Left renal pelvis (tissue), 4 donors: ENCODE measurements around the gene RSRC1. TPM values are rescaled to one million over a fixed set of nuclear protein-coding genes. Genes with fewer than 3 reads are reported as not detected.
"Not testable (repeated sequence)": the region's sequence is repeated elsewhere in the genome, so short reads cannot be mapped to it uniquely, and the experiment has no call there.

ENCODE experiments used
- DNase-seq, 4 donors: peaks; one replicate each; pipeline ENCODE4 v3.0.0-alpha.2; 2013; ENCODE audit warnings: low read depth in 4 of 4, low spot score in 3 of 4
- polyA plus RNA-seq, 4 donors: library from polyadenylated mRNA; unstranded; fragments of 120-200 nt; gene quantifications; one replicate each; pipeline ENCODE4 v1.2.1, GENCODE V29; 2013; ENCODE audit not compliant: insufficient read length in 4 of 4

RSRC1 gene
- polyA plus RNA-seq, 4 donors, result 21.1 to 36.4 (median 32.3) TPM

DNA sequence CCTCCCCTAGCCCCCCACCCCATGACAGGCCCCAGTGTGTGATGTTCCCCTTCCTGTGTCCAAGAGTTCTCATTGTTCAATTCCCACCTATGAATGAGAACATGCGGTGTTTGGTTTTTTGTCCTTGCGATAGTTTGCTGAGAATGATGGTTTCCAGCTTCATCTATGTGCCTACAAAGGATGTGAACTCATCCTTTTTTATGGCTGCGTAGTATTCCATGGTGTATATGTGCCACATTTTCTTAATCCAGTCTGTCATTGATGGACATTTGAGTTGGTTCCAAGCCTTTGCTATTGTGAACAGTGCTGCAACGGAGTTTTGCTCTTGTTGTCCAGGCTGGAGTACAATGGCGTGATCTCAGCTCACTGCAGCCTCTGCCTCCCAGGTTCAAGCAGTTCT is 12.8 kb downstream of the RSRC1 start:
- not testable (repeated sequence) for DNase-seq

DNA sequence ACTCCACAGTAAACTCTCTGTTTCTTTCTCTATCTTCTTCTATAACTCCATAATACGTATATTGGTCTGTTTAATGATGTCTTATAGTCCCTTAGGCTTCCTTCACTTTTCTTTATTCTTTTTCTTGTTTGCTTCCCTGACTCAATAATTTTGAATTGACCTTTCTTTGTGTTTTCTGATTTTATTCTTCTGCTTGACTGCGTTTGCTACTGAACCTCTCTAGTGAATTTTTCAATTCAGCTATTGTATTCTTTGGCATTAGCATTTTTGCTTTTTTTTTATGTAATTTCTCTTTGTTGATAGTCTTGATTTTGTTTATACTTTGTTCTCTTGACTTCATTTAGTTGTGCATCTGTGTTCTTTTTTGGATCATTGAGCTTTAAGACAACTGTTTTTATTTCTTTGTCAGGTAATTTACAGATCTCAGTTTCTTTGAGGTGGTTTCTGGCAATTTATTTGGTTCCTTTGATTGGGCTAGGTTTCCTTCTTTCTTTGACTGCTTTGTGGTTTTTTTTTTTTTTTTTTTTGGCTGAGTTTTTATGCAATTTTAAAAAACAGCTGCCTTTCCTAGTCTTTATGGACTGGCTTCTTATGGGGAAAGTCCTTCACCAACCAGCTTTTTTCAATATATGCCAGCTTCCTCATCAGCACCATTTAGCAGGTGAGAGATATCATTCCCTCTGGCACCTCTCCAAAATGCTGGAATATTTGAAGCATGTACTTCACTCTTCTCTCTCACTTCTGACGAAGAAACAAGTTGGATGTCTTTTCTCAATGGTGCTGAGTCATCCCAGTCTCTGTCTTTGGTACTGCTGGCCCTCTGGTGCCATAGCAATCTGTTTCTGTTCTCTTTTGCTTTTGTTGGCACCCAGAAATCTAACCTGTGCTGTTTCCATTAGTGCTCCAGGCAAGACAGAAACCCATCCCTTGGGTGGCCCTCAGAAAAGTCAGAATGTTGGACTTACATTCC is 17.6 kb downstream of the RSRC1 start:
- DNase-seq, result no peak

DNA sequence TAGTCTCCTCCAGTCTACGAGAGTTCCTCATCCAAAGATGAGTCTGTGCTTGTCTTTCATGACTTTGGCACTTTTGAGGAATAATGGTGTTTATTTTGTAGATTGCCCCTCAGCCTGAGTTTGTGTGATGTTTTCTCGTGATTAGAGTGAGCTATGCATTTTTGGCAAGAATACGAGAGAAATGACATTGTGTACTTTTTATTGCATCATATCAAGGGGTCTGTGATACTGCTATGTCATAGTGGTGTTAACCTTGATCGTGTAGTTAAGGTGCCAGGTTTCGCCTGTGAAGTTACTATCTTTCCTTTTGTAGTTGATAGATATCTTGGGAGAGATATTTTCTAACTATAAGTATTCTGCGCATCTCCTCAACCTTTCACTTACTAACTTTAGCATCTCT is 18.9 kb downstream of the RSRC1 start:
- no peak for DNase-seq

DNA sequence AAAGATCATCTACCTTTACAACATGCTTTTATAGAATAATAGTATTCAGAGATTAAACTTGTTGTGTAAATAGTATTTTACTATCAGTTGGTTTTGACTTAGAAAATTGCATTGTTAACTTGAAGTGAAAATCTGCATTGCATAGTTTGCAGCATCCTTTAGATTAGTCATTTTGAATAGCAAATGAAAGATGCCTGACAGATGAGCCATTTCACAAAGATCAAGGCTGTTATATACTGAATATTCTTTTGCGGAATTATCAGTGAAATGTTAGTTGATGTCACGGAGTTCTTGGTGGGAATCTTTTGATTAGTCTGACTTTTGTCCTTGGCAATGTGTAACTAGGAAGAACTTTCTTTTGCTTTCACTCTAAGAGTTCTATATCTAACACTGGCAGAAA is 24.5 kb downstream of the RSRC1 start:
- DNase-seq, result no peak

DNA sequence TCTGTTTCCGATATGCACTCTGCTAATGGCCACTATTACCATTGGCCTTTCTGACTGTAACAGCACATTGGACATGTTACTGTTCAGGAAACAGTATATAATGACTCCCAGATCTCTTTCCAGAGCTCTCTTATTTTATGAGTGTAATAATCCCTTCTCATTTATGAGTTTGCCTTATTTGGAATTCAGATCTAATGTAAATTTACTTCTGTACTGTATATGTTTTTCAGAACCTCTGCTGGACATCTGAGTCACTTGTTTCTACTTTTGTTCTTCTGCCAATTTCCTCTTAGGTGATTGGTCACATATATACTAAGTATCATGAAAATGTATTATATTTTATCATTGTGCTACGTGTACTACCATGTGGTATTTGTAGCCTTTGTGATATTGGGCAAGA is 30.5 kb downstream of the RSRC1 start:
- DNase-seq, result no peak

DNA sequence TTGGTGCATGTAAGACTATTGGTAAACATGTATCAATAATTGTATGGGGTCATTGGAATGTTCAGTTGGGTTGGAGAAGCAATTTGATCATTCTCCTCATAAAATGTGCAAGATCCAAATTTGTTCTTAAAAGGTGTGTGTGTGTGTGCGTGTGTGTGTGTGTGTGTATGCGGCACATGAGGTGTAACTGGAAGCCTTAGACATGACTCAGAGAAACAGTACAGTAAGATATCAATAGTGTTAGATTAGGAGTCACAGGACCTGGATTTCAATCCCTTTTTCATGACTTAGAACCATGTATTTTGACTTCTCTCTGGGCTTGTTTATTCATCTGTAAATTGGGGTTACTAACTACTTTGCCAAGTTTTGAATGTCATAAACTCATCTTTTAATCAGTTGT is 38.3 kb downstream of the RSRC1 start:
- no peak for DNase-seq

DNA sequence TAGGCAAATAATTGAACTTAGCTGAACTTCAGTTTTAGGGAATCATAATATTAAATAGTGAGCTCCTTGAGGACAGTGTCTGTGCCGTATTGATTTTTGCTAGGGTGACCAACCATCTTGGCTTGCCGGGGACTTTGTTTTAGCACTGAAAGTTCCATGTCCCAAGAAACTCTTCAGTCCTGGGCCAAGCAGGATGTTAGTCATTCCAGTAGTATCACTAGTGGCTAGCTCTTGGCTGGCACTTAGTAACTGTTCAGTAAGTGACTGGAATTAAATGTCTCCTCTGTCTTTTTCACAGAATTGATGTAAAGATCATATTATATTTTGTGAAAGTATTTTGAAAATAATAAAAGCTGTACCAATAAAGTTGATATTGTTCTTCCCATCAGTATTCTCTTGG is 42.3 kb downstream of the RSRC1 start:
- DNase-seq, result no peak

DNA sequence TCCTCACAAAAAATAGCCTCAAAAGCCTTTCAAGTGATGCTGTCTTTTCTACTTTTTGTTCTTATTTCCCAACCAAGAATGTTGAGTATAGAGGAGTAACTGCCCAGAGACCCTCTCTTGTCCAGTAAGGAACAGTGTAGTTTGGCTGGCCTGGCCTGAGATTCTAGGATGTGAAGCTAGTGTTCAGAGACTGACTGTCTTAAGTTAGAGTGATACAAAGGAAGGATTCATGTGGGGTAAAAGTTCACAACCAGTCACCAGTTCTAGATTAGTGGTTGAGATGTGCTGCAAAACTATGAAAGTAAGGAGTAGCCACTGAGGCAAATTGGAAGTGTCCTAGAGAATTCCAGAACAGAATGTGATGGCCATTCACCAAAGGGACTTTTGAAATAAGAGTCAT is 49.1 kb downstream of the RSRC1 start:
- no peak for DNase-seq

DNA sequence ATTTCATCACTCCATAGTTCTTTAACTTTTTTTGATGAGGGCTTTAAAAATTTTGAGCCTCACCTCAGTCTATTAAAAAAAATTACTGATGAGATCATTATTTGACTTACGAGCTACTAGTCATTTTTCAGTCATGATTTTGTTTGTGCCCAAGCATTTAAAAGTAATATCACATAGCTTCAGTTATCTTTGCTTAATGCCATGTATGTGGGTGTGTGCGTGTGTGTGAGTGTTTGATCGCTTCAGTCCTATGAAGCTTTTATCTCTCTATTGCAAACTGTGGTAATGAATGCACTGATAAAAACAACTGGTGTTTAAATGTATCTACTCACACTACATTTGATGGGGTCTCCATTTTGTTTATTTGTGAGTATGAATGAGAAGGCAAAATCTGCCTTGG is 49.8 kb downstream of the RSRC1 start:
- no peak for DNase-seq

DNA sequence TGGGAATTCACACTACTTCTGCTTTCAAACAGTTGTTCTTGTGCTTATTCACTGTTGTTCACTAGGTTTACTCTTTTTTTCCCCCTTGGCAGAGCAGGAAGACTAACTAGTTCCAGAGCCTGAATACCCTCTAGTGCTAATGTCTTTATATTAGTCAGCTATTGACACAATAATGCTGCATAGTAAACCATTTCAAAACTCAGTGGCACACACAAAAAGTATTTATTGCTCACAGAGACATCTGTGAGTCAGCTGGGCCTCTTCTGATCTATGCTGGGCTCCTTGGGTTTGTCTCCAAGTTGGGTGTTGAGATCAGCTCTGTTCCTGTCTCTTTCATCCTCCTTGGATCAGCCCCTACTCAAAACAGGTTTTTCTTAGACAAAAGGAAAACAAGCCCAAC is 51.1 kb downstream of the RSRC1 start:
- DNase-seq, result no peak

DNA sequence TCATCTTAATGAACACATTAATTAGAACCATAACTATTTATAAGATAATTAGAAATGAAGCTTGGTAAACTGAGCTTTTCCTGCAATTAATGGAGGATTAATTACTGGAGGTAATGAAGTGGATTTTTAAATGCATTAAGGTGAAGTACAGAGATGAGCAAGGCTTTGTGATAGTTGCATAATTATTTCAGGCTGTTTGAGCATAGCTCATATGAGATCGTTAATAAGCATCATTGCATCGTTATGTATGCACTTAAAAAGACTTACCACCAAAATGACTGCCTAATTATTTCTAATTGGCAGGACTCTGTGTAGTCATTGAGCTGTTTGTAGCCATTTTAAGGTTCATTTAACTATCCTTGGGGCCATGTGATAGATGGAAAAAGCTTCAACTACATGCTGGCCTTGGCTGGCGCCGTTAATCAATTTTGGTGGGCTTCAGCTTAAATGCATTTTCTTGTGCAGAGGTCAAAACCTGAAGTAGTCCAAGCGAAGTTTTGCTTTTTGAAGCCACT is 55.3 kb downstream of the RSRC1 start:
- DNase-seq, result no peak

DNA sequence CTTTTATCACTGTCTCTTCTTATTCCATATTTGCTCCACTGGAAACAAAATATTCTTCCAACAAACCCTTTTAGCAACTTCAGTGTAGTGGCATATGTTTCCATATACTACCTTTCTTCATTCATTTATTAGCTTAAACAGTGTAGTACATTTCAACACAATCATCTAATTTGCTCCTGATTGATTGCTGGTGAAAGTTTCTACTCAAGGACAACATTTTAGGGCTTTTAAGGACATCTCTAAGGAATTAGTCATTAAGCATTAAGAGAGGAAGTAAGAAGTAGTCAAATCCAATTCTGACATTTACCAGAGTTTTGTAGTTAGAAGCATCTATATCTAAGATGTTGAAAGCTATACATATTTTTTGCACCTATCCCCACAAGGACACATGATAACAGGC is 55.8 kb downstream of the RSRC1 start:
- no peak for DNase-seq

DNA sequence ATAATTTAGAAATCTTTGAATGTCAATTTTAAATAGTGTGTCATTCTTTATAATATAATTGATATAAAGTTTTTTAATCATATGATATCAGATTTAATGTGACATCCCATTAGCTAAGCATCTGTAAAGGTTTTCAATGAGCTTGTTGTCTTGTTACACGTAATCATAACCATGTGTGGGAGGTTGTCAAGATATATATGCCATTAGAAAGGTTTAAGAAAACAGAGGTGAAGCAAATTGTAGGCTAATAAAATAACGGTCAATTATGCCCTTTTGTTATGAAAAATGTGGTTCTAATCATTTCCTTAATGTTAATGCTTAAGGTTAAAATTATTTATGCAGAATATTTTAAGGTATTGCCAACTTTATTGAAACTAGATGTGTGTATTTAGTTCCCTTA is 56.3 kb downstream of the RSRC1 start:
- DNase-seq, result no peak

DNA sequence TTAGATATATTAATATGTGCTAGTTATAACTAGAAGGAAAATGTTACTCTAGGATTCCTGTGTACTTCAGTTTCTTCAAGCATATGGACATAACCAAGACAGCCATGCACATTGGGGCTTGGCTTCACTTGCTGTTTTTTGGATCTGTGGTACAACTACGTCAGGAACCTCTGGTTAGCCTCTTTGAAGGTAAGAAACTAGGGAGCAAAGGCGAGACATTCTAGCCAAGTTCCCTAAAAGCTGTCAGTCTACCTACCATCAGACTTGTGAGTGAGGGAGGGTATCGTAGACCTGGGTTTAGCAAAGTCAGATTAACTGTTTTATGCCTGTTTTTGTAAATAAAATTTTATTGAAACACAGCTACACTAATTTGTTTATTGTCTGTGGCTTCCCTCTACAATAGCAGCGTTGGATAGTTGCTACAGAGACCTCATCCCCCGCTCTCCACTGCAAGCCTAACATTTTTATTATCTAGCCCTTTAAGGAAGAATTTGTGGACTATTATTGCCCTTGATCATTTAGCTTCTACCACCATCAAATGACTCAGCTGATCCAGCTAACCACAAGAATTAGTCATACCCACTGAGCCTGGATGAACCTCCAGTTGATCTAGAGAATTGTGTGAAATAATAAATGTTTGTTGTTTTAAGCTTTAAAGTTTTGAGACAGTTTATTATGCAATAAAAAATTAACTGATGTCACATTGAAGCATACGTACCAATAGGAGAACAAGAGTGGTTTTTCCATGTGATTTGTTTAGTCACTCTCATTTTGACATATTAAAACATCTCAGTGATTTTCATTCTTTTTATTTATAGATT is 58.1 kb downstream of the RSRC1 start:
- no peak for DNase-seq

DNA sequence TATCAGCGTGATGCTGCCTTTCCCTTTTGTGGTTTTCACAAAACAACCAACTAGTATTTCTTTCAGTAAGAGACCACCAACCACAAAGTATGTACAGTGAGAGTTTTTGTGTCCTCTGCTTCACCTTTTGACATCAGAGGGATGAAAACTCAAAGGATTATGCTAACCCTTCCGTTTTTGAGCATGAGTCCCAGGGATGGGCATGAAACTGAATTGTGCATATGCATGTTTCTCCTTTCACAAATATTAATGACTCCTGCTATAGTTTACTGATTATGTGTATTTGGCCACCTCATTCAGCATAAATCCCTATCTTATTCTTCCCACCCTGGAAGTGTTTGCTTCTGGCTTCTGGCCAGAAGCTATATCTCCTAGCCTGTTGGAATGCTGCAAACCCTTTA is 59.2 kb downstream of the RSRC1 start:
- DNase-seq, result no peak

DNA sequence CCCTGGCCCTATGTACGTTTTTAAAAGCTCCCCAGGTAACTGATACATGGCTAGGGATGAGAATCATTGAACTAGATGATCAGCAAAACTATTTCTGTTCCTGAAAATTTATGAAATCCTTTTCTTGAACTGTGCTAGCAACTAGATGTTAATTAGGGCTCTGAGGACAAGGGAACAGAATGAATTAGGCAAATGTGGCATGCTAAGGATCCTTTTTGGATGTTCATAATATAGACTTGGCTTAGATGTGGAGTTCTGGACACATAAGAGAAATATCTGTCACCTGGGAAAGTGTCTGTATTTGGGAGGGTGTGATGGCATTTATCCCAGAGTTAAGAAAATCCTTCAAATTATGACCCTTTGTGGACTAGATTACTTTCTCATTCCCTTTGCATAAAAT is 71.2 kb downstream of the RSRC1 start:
- DNase-seq, result no peak

DNA sequence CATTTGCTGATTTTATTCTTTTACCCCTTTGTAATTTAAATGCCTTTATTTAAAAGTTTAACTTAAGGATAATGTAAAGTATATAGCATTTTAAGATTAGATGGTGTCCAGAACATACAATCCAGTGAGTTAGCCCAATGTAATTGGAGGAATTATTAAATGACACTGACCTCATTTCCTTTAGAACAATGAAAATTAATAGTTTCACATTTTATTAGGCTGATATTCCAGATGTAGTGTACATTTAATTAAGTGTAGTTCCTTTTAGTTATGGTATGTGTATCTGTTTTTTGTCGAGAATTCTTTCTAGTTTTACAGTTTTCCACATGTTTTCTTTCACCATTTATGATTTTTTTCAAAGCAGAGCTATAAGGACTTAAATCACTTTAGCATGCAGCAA is 75.8 kb downstream of the RSRC1 start:
- peak in 1 of 4 donors; percentile 8 for DNase-seq

DNA sequence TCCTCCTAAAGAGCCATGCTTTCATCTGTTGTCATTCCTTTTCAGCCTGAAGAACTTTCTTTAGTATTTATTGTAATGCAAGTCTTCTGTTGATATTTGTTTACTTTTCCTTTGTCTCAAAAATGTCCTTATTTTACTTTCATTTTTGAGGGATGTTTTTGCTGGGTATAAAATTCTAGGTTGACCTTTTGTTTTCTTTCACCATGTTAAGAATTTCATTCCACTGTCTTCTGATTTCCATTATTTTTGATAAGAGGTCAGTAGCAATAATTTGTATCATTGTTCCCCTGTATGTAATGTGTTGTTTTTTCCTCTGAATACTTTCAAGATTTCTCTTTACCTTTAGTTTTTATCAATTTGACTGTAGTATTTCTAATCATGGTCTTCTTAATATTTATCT is 91.1 kb downstream of the RSRC1 start:
- no peak for DNase-seq

DNA sequence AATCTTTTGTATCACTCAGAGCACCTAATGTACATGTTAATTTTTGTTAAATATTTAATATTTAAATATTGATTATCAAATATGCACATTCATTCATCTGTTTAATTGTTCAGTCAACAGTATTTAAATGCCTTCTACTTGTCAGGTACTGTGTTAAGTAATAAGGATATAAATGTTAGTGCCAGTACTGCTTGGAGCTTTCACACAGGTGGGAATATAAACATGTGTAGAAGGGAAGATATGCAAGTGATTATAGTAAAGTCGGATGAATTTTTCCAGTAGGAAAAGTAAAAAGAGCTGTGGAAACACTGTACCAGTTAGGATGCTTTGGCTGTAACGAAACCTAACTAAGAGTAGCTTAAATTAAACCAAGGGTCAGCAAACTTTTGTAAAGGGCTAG is 95.4 kb downstream of the RSRC1 start:
- no peak for DNase-seq

DNA sequence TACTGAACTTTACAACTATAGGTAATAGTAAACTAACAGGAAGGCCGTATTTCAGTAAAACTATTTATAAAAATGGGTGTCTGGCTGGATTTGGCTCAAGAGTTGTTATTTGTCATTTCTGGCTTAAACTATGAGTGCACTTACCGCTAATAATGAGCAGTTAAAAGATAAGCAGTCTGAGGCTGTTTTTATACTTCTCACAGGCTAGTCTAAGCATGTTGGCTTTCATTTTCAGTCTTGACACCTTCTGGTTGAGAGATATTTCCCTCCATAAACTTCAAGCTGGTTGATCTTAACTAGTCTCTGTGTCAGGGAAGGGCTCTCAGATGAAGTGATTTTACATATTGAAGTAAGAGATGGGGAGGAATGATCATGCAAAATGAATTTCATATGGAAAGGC is 96.1 kb downstream of the RSRC1 start:
- no peak for DNase-seq

DNA sequence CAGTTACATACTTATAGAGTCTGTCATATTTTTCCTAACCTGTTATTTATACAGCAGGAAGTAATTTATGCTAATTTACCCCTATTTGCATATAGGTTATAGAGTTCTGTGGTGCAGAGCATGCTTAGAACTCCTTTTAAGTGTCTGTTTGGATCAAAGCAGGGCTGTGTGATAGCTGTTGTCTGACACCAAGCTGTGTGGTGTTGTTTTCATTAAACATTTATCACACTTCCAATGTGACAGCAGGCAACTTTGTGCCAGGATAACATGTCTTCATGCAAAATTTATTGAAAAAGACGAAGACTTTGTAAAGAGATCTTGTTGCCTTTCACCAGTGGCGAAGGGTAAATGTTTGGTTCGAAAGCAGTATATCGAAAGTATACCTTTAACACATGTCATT is 100.2 kb downstream of the RSRC1 start:
- no peak for DNase-seq

DNA sequence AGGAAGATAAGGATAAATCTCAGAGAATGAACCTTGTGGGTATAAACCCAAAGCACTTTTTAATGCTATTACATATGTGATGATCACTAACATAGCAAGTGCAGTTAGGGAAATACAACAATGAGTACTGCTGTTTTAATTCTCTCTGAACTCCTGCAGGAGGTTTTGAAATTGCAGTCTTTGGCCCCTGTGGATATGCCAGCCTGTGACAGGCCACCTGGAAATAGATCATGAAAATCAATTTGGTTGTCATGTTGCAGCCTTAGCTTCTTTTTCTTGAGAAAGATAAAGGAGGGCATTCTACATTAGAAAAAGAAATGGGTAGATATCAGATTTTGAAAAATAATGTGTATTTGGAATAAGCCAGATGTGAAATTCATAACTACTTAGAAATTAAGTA is 103.6 kb downstream of the RSRC1 start:
- DNase-seq, result no peak
